Mucosa of rectum (tissue), 2 donors: ENCODE measurements around the gene SFXN3.
A peak's percentile ranks its signal among the peaks of the same experiment; 100 is the strongest.

Experiments
- H3K27ac ChIP-seq, 2 donors: one replicate each; pipeline ENCODE4 v1.7.0; 2013; ENCODE audit warnings: inconsistent platforms in 2 of 2, low read depth in 2 of 2, low read length in 2 of 2
- H3K27me3 ChIP-seq, 2 donors: one replicate each; pipeline ENCODE4 v1.7.0; 2013; ENCODE audit warnings: low read length in 2 of 2; ENCODE audit not compliant: control insufficient read depth in 2 of 2, insufficient read depth in 2 of 2
- H3K36me3 ChIP-seq, 2 donors: one replicate each; pipeline ENCODE4 v1.7.0; 2013; ENCODE audit warnings: low read length in 2 of 2; ENCODE audit not compliant: control insufficient read depth in 2 of 2, insufficient read depth in 2 of 2
- H3K4me1 ChIP-seq, 2 donors: one replicate each; pipeline ENCODE4 v1.7.0; 2013; ENCODE audit warnings: low read length in 2 of 2, mild to moderate bottlenecking in 1 of 2; ENCODE audit not compliant: control insufficient read depth in 2 of 2, insufficient read depth in 2 of 2
- H3K4me3 ChIP-seq, 2 donors: one replicate each; pipeline ENCODE4 v1.7.0; 2013; ENCODE audit warnings: low read length in 2 of 2
- H3K9ac ChIP-seq, 2 donors: one replicate each; pipeline ENCODE4 v1.7.0; 2013; ENCODE audit warnings: low read length in 2 of 2, low read depth in 1 of 2, mild to moderate bottlenecking in 1 of 2
- H3K9me3 ChIP-seq, 2 donors: one replicate each; pipeline ENCODE4 v1.7.0; 2013; ENCODE audit warnings: low read length in 2 of 2; ENCODE audit not compliant: control insufficient read depth in 2 of 2
- donor health status: healthy.
- donor health status: Normal muscosa, but diverticular disease.

SFXN3 gene

GRCh38 chr10:101031128-101031795, at the start of gene SFXN3, which contains the start of gene PDZD7:
Gene SFXN3, plus strand, starts transcription at chr10:101031234. Its CDS starts 3,461 bp downstream, at chr10:101034695.
Gene PDZD7, minus strand, starts transcription at chr10:101031129. Its CDS starts 910 bp downstream, at chr10:101030219.
- Histone ChIP-seq H3K27ac (peak within 1 kb of the TSS; percentile 78 to 87), H3K36me3 (peaks cover 5 to 9% of the 10 kb centered on the region in 2 donors), H3K4me1 (peaks cover 21% of the 10 kb centered on the region in 2 donors)

GRCh38 chr10:100982916-100983830, 47.9 kb upstream of the SFXN3 start:
- no peak overlapping the region for H3K27ac ChIP-seq
- peaks cover 52 to 57% of the 10 kb centered on the region in 2 donors for H3K36me3 ChIP-seq

More at GRCh38 chr10:101031128-101031795, at the start of gene SFXN3, which contains the start of gene PDZD7:
- Histone ChIP-seq H3K9ac (peak within 1 kb of the TSS; percentile 79 to 87), H3K9me3 (no peaks in the 10 kb centered on the region), H3K27me3 (peaks cover 0 to 5% of the 10 kb centered on the region in 2 donors), H3K4me3 (peak within 1 kb of the TSS; percentile 74 to 81)

GRCh38 chr10:100983868-100984671, 47.0 kb upstream of the SFXN3 start:
- Histone ChIP-seq H3K27ac (no peak overlapping the region), H3K9ac (no peak overlapping the region), H3K9me3 (no peaks in the 10 kb centered on the region), H3K4me3 (no peak overlapping the region), H3K36me3 (peaks cover 43 to 49% of the 10 kb centered on the region in 2 donors), H3K27me3 (no peaks in the 10 kb centered on the region), H3K4me1 (peaks cover 18 to 20% of the 10 kb centered on the region in 2 donors)

More at GRCh38 chr10:100982916-100983830, 47.9 kb upstream of the SFXN3 start:
- no peak overlapping the region for H3K4me3 ChIP-seq
- no peak overlapping the region for H3K9ac ChIP-seq
- no peaks in the 10 kb centered on the region for H3K27me3 ChIP-seq
- H3K9me3 ChIP-seq = no peaks in the 10 kb centered on the region
- H3K4me1 ChIP-seq = peaks cover 16 to 18% of the 10 kb centered on the region in 2 donors

GRCh38 chr10:100984672-100985177, 46.3 kb upstream of the SFXN3 start:
- peaks cover 18 to 20% of the 10 kb centered on the region in 2 donors for H3K4me1 ChIP-seq
- no peaks in the 10 kb centered on the region for H3K9me3 ChIP-seq
- H3K27ac ChIP-seq = no peak overlapping the region
- H3K9ac ChIP-seq = no peak overlapping the region
- H3K36me3 ChIP-seq = peaks cover 42 to 48% of the 10 kb centered on the region in 2 donors
- no peak overlapping the region for H3K4me3 ChIP-seq
- H3K27me3 ChIP-seq = no peaks in the 10 kb centered on the region

GRCh38 chr10:100985336-100985735, 45.7 kb upstream of the SFXN3 start:
- no peaks in the 10 kb centered on the region for H3K9me3 ChIP-seq
- H3K27ac ChIP-seq = no peak overlapping the region
- peaks cover 38 to 46% of the 10 kb centered on the region in 2 donors for H3K36me3 ChIP-seq
- no peak overlapping the region for H3K9ac ChIP-seq
- H3K4me3 ChIP-seq = no peak overlapping the region
- no peaks in the 10 kb centered on the region for H3K27me3 ChIP-seq
- H3K4me1 ChIP-seq = peaks cover 18 to 20% of the 10 kb centered on the region in 2 donors

- H3K27me3 ChIP-seq = no peaks in the 10 kb centered on the region
- H3K27ac ChIP-seq = peak overlapping the region; percentile 69 to 88
- no peaks in the 10 kb centered on the region for H3K9me3 ChIP-seq
- peaks cover 33 to 45% of the 10 kb centered on the region in 2 donors for H3K36me3 ChIP-seq
- peak overlapping the region; percentile 90 to 91 for H3K4me3 ChIP-seq
- H3K4me1 ChIP-seq = peaks cover 18 to 20% of the 10 kb centered on the region in 2 donors
- peak overlapping the region; percentile 79 to 81 for H3K9ac ChIP-seq
Measured at GRCh38 chr10:100986623-100986951, 44.4 kb upstream of the SFXN3 start.

- no peaks in the 10 kb centered on the region for H3K9me3 ChIP-seq
- peaks cover 31 to 42% of the 10 kb centered on the region in 2 donors for H3K36me3 ChIP-seq
- H3K4me3 ChIP-seq = peak within 1 kb of the TSS; percentile 90 to 91
- no peaks in the 10 kb centered on the region for H3K27me3 ChIP-seq
- H3K27ac ChIP-seq = peak within 1 kb of the TSS; percentile 69 to 88
- H3K4me1 ChIP-seq = peaks cover 18 to 20% of the 10 kb centered on the region in 2 donors
- H3K9ac ChIP-seq = peak within 1 kb of the TSS; percentile 79 to 81
Measured at GRCh38 chr10:100986952-100987684, 43.9 kb upstream of the SFXN3 start, which contains the start of the genes MRPL43 and TWNK. Gene MRPL43, minus strand, starts transcription at chr10:100987497. Its CDS starts 54 bp downstream, at chr10:100987443. Gene TWNK, plus strand, starts transcription at chr10:100987543. Its CDS starts 668 bp downstream, at chr10:100988211.

- Histone ChIP-seq H3K9me3 (no peaks in the 10 kb centered on the region), H3K4me1 (peaks cover 18 to 20% of the 10 kb centered on the region in 2 donors), H3K4me3 (peak overlapping the region; percentile 90 to 91), H3K36me3 (peaks cover 28 to 39% of the 10 kb centered on the region in 2 donors), H3K9ac (peak overlapping the region; percentile 36 to 81), H3K27me3 (no peaks in the 10 kb centered on the region), H3K27ac (no peak overlapping the region)
Measured at GRCh38 chr10:100987685-100988049, 43.4 kb upstream of the SFXN3 start.

- H3K27me3 ChIP-seq = no peaks in the 10 kb centered on the region
- H3K9me3 ChIP-seq = no peaks in the 10 kb centered on the region
- H3K4me3 ChIP-seq = peak overlapping the region; percentile 90 to 91
- peaks cover 23 to 38% of the 10 kb centered on the region in 2 donors for H3K36me3 ChIP-seq
- no peak overlapping the region for H3K27ac ChIP-seq
- H3K9ac ChIP-seq = no peak overlapping the region
- H3K4me1 ChIP-seq = peaks cover 18 to 20% of the 10 kb centered on the region in 2 donors
Measured at GRCh38 chr10:100988166-100988565, 42.9 kb upstream of the SFXN3 start.
